Esophagus squamous epithelium (tissue), 5 donors: Measurements from ENCODE around the gene WFDC10B. TPM values are rescaled to one million over a fixed set of nuclear protein-coding genes. Genes with fewer than 3 reads are reported as not detected.
"Not testable (repeated sequence)": the region's sequence is repeated elsewhere in the genome, so short reads cannot be mapped to it uniquely, and the experiment has no call there.

Experiments used
- DNase-seq: peaks from one replicate; lab custom pipeline; 2025; lab: John Stamatoyannopoulos, UW
- H3K27ac ChIP-seq, 4 donors: fragments of 200-600 bp; sonication (generic); one replicate each; pipeline ENCODE4 v1.5.1; 2016 to 2019; ENCODE audit warnings: mild to moderate bottlenecking in 1 of 4
- H3K27me3 ChIP-seq, 4 donors: fragments of 200-600 bp; sonication (generic); 1 replicate in 3 of 4; 2 replicates in 1 of 4; pipeline versions ENCODE4 v1.5.1 to v1.6.0; 2017 to 2021; ENCODE audit warnings: antibody characterized with exemption in 1 of 4
- H3K36me3 ChIP-seq, 3 donors: fragments of 200-600 bp; sonication (generic); one replicate each; pipeline ENCODE4 v1.5.1; 2016 to 2019
- H3K4me1 ChIP-seq, 3 donors: fragments of 200-600 bp; sonication (generic); one replicate each; pipeline ENCODE4 v1.5.1; 2017 to 2019
- H3K4me3 ChIP-seq, 4 donors: fragments of 200-600 bp; sonication (generic); 1 replicate in 3 of 4; 2 replicates in 1 of 4; pipeline ENCODE4 v1.5.1; 2016 to 2019; ENCODE audit warnings: mild to moderate bottlenecking in 2 of 4, moderate library complexity in 1 of 4
- H3K9me3 ChIP-seq, 3 donors: fragments of 200-600 bp; sonication (generic); one replicate each; pipeline ENCODE4 v1.5.1; 2016 to 2019
- CTCF ChIP-seq, 6 experiments: fragments of 450-650 bp in 4 of 6; fragments of 200-600 bp in 2 of 6; sonication (generic) in 2 of 6; IDR thresholded peaks; one replicate each; pipeline ENCODE4 v1.5.1; 2016 to 2019; ENCODE audit warnings: antibody characterized with exemption in 6 of 6, mild to moderate bottlenecking in 4 of 6, moderate library complexity in 4 of 6
- POLR2A ChIP-seq, 4 donors: fragments of 450-650 bp; IDR thresholded peaks; one replicate each; pipeline ENCODE4 v1.6.1; 2017; ENCODE audit warnings: antibody characterized with exemption in 4 of 4, mild to moderate bottlenecking in 4 of 4, moderate library complexity in 3 of 4
- WGBS, 2 donors: methylation state at CpG; one replicate each; pipeline ENCODE4 v1.1.5; 2018; 5-methylcytosine and 5-hydroxymethylcytosine counted together
- intact Hi-C: fragments of 100-400 bp; cut with DNase I; formaldehyde crosslinking; loops from one replicate; pipeline ENCODE4 v1.15.0; 2022
- total RNA-seq, 4 donors: library from RNA; depleted of rRNA; stranded (reverse); fragments of >200 nt; gene quantifications; one replicate each; pipeline ENCODE4 v1.1.0, GENCODE V29; 2016
- donor health status: DM: yes; HTN: yes; CAD: no.

WFDC10B gene
- total RNA-seq, 4 donors from 2014 or later: not detected

DNA sequence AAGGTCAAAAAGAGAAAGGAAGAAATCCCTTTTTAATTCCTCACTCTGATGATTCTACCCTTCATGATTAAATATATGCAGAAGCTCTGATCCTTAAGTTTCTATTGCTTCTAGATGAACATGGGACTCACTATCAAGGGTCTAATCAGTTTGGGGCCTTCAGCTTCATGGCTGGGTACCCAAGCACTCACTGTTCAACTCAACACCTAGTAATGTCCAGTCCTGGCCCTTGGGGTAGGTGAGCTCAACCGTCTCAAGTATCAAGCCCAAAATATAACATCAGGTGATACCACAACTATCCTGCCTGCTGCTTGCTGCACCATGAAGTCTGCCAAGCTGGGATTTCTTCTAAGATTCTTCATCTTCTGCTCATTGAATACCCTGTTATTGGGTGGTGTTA, 17.2 kb upstream of the WFDC10B start, which contains the start of gene SPINT4:
SPINT4 (plus strand) TSS at position 301 of the 400 bp plus-strand sequence; CDS start at position 322, 21 bp downstream.
- WGBS, 2 donors: 71 to 77% methylated on average over 1 of the region's 1 CpG

DNA sequence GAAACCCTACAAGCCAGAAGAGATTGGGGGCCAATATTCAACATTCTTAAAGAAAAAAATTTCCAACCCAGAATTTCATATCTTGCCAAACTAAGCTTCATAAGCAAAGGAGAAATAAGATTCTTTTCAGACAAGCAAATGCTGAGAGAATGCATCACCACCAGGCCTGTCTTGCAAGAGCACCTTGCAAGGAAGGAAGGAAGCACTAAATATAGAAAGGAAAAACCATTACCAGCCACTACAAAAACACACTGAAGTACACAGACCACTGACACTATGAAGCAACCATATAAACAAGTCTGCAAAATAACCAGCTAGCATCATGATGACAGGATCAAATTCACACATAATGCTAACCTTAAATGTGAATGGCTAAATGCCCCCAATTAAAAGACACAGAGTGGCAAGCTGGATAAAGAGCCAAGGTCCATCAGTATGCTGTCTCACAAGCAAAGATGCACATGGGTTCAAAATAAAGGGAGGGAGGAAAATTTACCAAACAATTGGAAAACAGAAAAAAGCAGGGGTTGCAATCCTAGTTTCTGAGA, 11.4 kb upstream of the WFDC10B start:
- H3K9me3 ChIP-seq, H3K36me3 ChIP-seq, H3K4me3 ChIP-seq, H3K27ac ChIP-seq, DNase-seq, intact Hi-C loops, H3K4me1 ChIP-seq: not testable (repeated sequence)
- H3K27me3 ChIP-seq: peaks cover 0 to 45% (median 0%) of the 10 kb centered on the region in 4 donors

More for the DNA sequence above, 17.2 kb upstream of the WFDC10B start, which contains the start of gene SPINT4:
- Histone ChIP-seq H3K4me1 (no peaks in the 10 kb centered on the region), H3K27ac (no peak within 1 kb of the TSS), H3K4me3 (no peak within 1 kb of the TSS), H3K9me3 (no peaks in the 10 kb centered on the region), H3K27me3 (peaks cover 0 to 27% (median 0%) of the 10 kb centered on the region in 4 donors), H3K36me3 (no peaks in the 10 kb centered on the region)
- DNase-seq: no peak
- TF ChIP-seq POLR2A (IDR thresholded peaks at IDR 0.05) (no peak), CTCF (IDR thresholded peaks at IDR 0.05) (no peak)
- intact Hi-C loops: no loop called here

GRCh38 chr20:45701873-45702272, 2.9 kb downstream of the WFDC10B start, which contains the start of gene WFDC13:
Gene WFDC13, plus strand, starts transcription at chr20:45702038. Its CDS starts 86 bp downstream, at chr20:45702124.
- peaks cover 0 to 12% (median 0%) of the 10 kb centered on the region in 4 donors for H3K27me3 ChIP-seq
- TF ChIP-seq CTCF (IDR thresholded peaks at IDR 0.05) (no peak), POLR2A (IDR thresholded peaks at IDR 0.05) (no peak)
- WGBS, 2 donors: 59 to 64% methylated on average over 3 to 4 of the region's 4 CpGs
- H3K4me1 ChIP-seq: no peaks in the 10 kb centered on the region
- intact Hi-C loops: no loop called here
- no peak for DNase-seq
- H3K36me3 ChIP-seq: no peaks in the 10 kb centered on the region
- no peaks in the 10 kb centered on the region for H3K9me3 ChIP-seq
- H3K27ac ChIP-seq: no peak within 1 kb of the TSS
- H3K4me3 ChIP-seq: no peak within 1 kb of the TSS

DNA sequence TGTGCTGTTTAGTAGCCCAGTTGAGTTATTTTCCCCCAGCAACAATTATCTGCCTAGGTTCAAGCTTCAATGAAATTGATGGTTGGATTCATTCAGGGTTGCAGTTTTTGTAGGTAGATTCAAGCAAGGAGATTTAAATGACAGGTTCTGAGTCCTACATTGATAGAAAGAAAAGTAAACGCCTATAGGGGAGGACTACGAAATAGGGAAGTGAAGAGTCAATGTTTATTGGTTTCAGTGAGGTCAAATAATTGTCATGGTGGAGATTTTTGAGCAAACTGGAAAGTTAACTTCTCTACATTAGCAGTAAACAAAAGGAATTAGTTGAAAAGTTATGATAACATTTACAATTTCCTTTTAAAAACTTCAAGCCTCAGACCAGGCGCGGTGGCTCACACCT, 3.7 kb downstream of the WFDC10B start:
- DNase-seq: no peak
- TF ChIP-seq POLR2A (IDR thresholded peaks at IDR 0.05) (no peak), CTCF (IDR thresholded peaks at IDR 0.05) (no peak)
- 46 to 58% methylated on average over 4 of the region's 4 CpGs for WGBS, 2 donors
- Histone ChIP-seq H3K36me3 (no peaks in the 10 kb centered on the region), H3K27me3 (peaks cover 0 to 12% (median 0%) of the 10 kb centered on the region in 4 donors), H3K4me3 (no peak overlapping the region), H3K4me1 (no peaks in the 10 kb centered on the region), H3K27ac (no peak overlapping the region), H3K9me3 (no peaks in the 10 kb centered on the region)
- intact Hi-C loops: no loop called here

- intact Hi-C loops: no loop called here
Observed at GRCh38 chr20:45695496-45695895, 9.3 kb downstream of the WFDC10B start.

GRCh38 chr20:45693346-45693745, 11.5 kb downstream of the WFDC10B start:
- H3K36me3 ChIP-seq, H3K9me3 ChIP-seq, H3K27ac ChIP-seq, H3K4me3 ChIP-seq, DNase-seq, H3K27me3 ChIP-seq, intact Hi-C loops, H3K4me1 ChIP-seq: not testable (repeated sequence)
- WGBS, 2 donors: 76 to 90% methylated on average over 6 to 11 of the region's 12 CpGs

More at GRCh38 chr20:45695496-45695895, 9.3 kb downstream of the WFDC10B start:
- Histone ChIP-seq H3K27ac (no peak overlapping the region), H3K9me3 (no peaks in the 10 kb centered on the region), H3K4me1 (no peaks in the 10 kb centered on the region), H3K27me3 (peaks cover 0 to 7% (median 0%) of the 10 kb centered on the region in 4 donors), H3K4me3 (no peak overlapping the region), H3K36me3 (no peaks in the 10 kb centered on the region)
- WGBS, 2 donors: 65% methylated on average over 2 of the region's 2 CpGs
- DNase-seq: no peak
- TF ChIP-seq CTCF (IDR thresholded peaks at IDR 0.05) (no peak), POLR2A (IDR thresholded peaks at IDR 0.05) (no peak)
